Measurements from ENCODE around the gene HES5.

HES5 gene

DNA sequence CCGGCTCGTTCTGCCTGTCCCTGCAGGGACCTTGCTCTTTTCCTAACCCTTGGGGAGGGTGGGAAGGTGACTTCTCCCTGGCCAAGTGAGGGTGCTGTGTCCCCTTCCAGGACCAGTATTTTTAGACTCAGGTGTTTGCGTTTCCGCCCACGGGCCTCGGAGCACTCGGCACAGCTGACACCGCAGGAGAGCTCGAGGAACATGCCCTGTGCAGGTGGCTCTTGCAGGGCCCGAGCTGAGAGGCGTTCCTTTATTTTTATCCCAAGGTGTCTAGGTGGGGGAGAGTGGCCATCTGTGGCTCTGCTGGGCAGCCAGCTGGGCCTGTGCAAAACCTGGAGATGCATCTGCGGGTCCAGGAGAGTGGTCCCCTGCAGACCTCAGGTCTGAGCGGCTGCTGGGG is 38.0 kb downstream of the HES5 start:
- TF ChIP-seq, protein P1, sequence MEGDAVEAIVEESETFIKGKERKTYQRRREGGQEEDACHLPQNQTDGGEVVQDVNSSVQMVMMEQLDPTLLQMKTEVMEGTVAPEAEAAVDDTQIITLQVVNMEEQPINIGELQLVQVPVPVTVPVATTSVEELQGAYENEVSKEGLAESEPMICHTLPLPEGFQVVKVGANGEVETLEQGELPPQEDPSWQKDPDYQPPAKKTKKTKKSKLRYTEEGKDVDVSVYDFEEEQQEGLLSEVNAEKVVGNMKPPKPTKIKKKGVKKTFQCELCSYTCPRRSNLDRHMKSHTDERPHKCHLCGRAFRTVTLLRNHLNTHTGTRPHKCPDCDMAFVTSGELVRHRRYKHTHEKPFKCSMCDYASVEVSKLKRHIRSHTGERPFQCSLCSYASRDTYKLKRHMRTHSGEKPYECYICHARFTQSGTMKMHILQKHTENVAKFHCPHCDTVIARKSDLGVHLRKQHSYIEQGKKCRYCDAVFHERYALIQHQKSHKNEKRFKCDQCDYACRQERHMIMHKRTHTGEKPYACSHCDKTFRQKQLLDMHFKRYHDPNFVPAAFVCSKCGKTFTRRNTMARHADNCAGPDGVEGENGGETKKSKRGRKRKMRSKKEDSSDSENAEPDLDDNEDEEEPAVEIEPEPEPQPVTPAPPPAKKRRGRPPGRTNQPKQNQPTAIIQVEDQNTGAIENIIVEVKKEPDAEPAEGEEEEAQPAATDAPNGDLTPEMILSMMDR (IDR thresholded peaks at IDR 0.05), result no peak

DNA sequence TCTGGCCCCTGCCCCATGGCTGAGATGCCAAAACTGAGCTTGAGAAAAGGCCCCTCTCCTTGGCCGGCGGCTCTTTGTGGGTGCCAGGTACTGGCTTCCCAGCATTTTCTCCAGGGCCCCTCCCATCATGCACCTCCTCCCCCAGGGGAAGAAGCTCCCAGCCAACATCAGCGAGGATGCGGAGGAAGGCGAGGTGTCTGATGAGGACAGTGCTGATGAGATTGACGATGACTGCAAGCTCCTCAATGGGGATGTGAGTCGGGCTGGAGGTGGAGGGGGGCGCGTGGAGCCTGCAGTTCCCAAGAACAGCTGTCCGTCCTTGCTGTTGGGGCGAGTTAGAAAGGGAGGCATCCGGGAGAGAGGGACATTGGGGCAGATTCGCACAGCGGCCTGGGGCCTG is 40.4 kb downstream of the HES5 start:
- TF ChIP-seq, protein P1 (IDR thresholded peaks at IDR 0.05), result no peak

DNA sequence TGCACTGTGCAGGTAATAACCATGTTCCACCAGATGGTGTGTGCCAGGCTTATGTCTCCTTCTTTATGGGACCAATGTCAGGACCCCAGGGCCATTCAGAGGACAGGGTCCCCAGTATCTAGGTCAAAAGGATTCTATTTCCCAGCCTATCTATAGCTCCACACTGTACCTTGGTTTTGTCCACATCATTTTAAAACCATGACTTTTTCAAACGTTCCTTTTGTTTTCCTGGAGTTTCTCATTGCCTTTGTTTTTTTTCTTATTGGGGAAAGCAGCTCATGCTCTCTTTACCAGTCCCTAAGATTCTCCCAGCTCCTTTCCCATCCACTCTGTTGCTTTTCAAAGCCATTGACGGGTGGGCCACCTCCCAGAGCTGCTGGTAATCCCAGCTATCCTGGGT is 41.4 kb downstream of the HES5 start:
- TF ChIP-seq, protein P1 (IDR thresholded peaks at IDR 0.05), result no peak

DNA sequence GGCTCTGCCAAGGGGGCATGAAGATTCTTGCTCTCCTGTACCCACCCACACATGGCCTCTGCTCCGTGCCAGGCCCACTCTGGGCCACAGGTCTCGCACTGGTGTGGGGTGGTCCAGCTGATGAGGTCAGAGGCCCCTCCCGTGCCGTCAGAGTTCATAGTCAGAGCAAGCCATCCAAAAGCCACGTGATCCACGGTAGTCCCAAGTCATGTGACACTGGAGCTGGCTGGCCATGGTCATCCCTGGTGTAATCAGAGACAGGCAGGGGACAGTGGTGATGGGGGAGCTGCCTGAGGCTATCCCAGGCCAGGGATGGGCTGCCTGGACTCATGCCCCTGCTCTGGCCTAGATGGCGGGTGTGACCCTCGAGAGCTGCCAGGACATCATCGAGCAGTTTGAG is 43.5 kb downstream of the HES5 start:
- TF ChIP-seq, protein P1 (IDR thresholded peaks at IDR 0.05), result no peak

DNA sequence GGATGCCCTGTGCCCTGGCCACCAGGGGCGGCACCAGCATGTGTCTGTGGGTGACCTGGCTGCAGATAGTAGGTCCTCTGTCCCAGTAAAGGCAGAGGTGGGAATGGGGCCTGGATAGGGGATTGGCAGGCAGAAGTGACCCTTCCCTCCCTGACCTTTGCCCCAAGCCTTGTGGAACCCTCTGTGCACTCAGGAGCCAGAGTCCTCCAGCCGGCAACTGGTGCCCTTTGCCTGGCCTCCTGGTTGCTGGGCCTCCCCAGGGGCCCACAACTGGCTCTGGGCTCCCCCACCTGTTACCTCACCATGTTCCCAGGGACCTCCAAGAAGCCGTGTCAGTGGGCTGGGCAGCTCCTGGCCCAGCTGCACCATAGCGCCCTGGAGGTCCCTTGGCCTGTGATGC is 44.0 kb downstream of the HES5 start:
- TF ChIP-seq, protein P1 (IDR thresholded peaks at IDR 0.05), result no peak

DNA sequence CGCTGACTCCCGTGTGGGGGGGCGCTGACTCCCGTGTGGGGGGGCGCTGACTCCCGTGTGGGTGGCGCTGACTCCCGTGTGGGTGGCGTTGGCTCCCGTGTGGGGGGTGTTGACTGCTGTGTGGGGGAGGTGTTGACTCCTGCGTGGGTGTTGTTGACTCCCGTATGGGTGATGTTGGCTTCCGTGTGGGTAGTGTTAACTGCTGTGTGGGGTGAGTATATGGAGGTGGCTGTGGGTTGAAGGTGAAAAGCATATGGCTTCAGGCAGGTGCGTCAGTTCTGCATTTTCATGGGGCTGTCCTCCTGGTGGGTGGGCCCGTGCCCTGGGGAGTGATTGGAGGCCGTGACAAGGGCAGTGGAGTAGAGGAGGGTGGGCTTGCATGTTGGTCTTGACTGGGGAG is 46.1 kb downstream of the HES5 start:
- TF ChIP-seq, protein P1 (IDR thresholded peaks at IDR 0.05), result no peak

DNA sequence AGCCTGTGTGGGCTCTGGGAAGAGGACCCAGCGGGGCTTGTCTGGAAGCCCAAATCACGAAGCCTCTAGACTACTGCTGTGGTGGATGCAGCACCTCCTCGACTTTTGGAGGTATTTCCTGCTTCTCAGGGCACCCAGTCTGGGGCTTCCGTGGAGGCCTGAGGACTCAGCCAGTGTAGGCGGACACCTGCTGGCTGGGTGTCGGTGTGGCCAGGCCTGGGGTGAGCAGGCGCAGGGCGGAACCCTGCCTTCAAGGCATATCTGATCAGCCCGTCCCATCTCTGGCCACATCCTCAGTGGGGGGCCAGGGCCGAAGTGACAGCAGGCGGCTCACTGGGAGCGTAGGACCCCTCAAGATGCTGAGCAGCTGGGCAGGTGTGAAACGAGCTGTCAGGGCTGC is 47.0 kb downstream of the HES5 start:
- TF ChIP-seq, protein P1 (IDR thresholded peaks at IDR 0.05), result no peak

DNA sequence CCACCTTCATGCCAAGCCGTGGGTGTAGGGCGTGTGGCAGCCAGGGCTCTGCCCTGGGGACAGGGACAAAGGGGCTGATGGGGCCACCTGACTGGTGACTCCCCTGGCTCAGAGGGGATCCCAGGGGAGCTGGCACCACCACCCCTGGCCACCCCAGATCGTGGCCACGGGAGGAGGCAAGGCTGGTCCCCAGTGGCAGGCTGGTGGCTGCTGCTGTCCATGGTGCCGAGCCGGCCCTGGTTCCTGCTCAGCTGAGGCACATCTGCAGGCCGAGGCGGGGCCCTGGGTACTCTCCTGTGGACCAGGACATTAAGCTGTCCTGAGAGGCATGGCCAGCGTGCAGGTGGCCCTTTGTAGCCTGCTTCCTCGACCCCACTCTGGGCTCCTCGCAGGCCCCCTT is 47.5 kb downstream of the HES5 start:
- TF ChIP-seq, protein P1 (IDR thresholded peaks at IDR 0.05), result no peak

Data from LNCAP (cell line).